H1 (cell line): ENCODE results near the gene IQCK. TPM values are rescaled to one million over a fixed set of nuclear protein-coding genes. Genes with fewer than 3 reads are reported as not detected.

Source experiments
- CTCF ChIA-PET: fragments of 300-600 bp; sonication (Branson Sonifier 250); formaldehyde crosslinking; loops from one replicate; lab custom pipeline; 2021; ENCODE audit not compliant: partially characterized antibody; lab: Charles Lee
- POLR2A ChIA-PET: fragments of 300-600 bp; sonication (Branson Sonifier 250); formaldehyde crosslinking; loops from one replicate; lab custom pipeline; 2021; ENCODE audit warnings: inconsistent platforms; ENCODE audit not compliant: partially characterized antibody; lab: Charles Lee
- DNase-seq, 2 experiments: peaks; one replicate each; pipeline versions ENCODE4 v3.0.0 to v3.0.0-alpha.2; 2010 to 2022; ENCODE audit warnings: low spot score in 2 of 2, low read depth in 1 of 2, mixed read lengths in 1 of 2
- FAIRE-seq: peaks from 2 replicates; lab custom pipeline; 2011; peaks lifted over from hg19 to GRCh38; lab: Jason Lieb, UNC
- H2AFZ ChIP-seq: 2 replicates; pipeline ENCODE4 v1.8.1; 2012; ENCODE audit warnings: low read length, inconsistent platforms
- H2AK5ac ChIP-seq: 2 replicates; pipeline ENCODE4 v1.6.1; 2013; ENCODE audit warnings: low read depth, low read length
- H2BK120ac ChIP-seq: replicated peaks from 2 replicates; pipeline ENCODE3; 2013; ENCODE audit warnings: low read depth, low read length, inconsistent platforms
- H2BK12ac ChIP-seq: 2 replicates; pipeline ENCODE4 v1.6.1; 2013; ENCODE audit warnings: low read depth, low read length
- H2BK15ac ChIP-seq: 2 replicates; pipeline ENCODE4 v1.6.1; 2013; ENCODE audit warnings: low read length
- H2BK20ac ChIP-seq: 2 replicates; pipeline ENCODE4 v1.6.1; 2013; ENCODE audit warnings: low read length
- H2BK5ac ChIP-seq: 2 replicates; pipeline ENCODE4 v1.6.1; 2013; ENCODE audit warnings: low read depth, low read length
- H3K14ac ChIP-seq: 2 replicates; pipeline ENCODE4 v1.6.1; 2013; ENCODE audit warnings: inconsistent platforms; ENCODE audit not compliant: insufficient read length
- H3K18ac ChIP-seq: 2 replicates; pipeline ENCODE4 v1.6.1; 2013; ENCODE audit warnings: low read length; ENCODE audit errors: extremely low read depth
- H3K23ac ChIP-seq: 2 replicates; pipeline ENCODE4 v1.6.1; 2013; ENCODE audit warnings: inconsistent platforms; ENCODE audit not compliant: insufficient read length
- H3K23me2 ChIP-seq: 2 replicates; pipeline ENCODE4 v1.6.1; 2013; ENCODE audit warnings: low read depth, low read length
- H3K27ac ChIP-seq: 2 replicates; pipeline ENCODE4 v1.6.1; 2011; ENCODE audit warnings: low read depth, low read length, inconsistent platforms
- H3K27me3 ChIP-seq, 4 experiments: replicated peaks in 1 of 4; 1 replicate in 1 of 4; 2 replicates in 3 of 4; pipeline versions ENCODE4 v1.6.1 to v1.8.1; 2011 to 2013; ENCODE audit warnings: low read length in 3 of 4, mild to moderate bottlenecking in 3 of 4, inconsistent platforms in 2 of 4, mixed read lengths in 2 of 4, moderate library complexity in 1 of 4; ENCODE audit not compliant: control insufficient read depth in 3 of 4, insufficient read depth in 3 of 4; ENCODE audit errors: extremely low read depth in 1 of 4
- H3K36me3 ChIP-seq, 4 experiments: 2 replicates each; pipeline versions ENCODE4 v1.6.1 to v1.8.1; 2011 to 2013; ENCODE audit warnings: mild to moderate bottlenecking in 4 of 4, low read length in 3 of 4, moderate library complexity in 2 of 4, control low read depth in 1 of 4, inconsistent platforms in 1 of 4; ENCODE audit not compliant: insufficient read depth in 4 of 4, control insufficient read depth in 2 of 4
- H3K4ac ChIP-seq: replicated peaks from 2 replicates; pipeline ENCODE3; 2013; ENCODE audit warnings: low read length, low read depth, mixed read lengths, inconsistent platforms; ENCODE audit not compliant: insufficient read length
- H3K4me1 ChIP-seq, 4 experiments: replicated peaks in 1 of 4; 1 replicate in 1 of 4; 2 replicates in 3 of 4; pipeline versions ENCODE4 v1.6.1 to v1.8.1; 2011 to 2013; ENCODE audit warnings: low read length in 3 of 4, inconsistent platforms in 2 of 4, mixed read lengths in 1 of 4; ENCODE audit not compliant: insufficient read depth in 4 of 4, control insufficient read depth in 3 of 4
- H3K4me2 ChIP-seq, 2 experiments: 2 replicates each; pipeline versions ENCODE4 v1.6.1 to v1.8.1; 2011 to 2013; ENCODE audit warnings: low read depth in 2 of 2, low read length in 2 of 2, control low read depth in 1 of 2, inconsistent platforms in 1 of 2, mild to moderate bottlenecking in 1 of 2; ENCODE audit not compliant: insufficient read depth in 1 of 2
- H3K4me3 ChIP-seq, 4 experiments: fragments of 200-600, 300-600 bp in 1 of 4; sonication (generic), shearing (Covaris generic), sonication (Bioruptor Twin) in 1 of 4; 2 replicates each; pipeline versions ENCODE4 v1.5.1 to v1.8.1; 2011 to 2016; ENCODE audit warnings: low read length in 4 of 4, low read depth in 3 of 4, control low read depth in 2 of 4, inconsistent platforms in 2 of 4, mild to moderate bottlenecking in 2 of 4, mixed read lengths in 1 of 4, moderate library complexity in 1 of 4; ENCODE audit not compliant: insufficient read depth in 2 of 4; ENCODE audit errors: extremely low read depth in 1 of 4
- H3K56ac ChIP-seq: replicated peaks from 2 replicates; pipeline ENCODE3; 2013; ENCODE audit warnings: low read depth, mild to moderate bottlenecking, mixed read lengths, low read length, inconsistent platforms; ENCODE audit not compliant: insufficient read length
- H3K79me1 ChIP-seq: 2 replicates; pipeline ENCODE4 v1.6.1; 2013; ENCODE audit warnings: low read depth, low read length, control low read depth
- H3K79me2 ChIP-seq, 2 experiments: 2 replicates each; pipeline versions ENCODE4 v1.6.1 to v1.8.1; 2012 to 2013; ENCODE audit warnings: low read length in 2 of 2, mild to moderate bottlenecking in 2 of 2, inconsistent platforms in 1 of 2; ENCODE audit not compliant: insufficient read depth in 2 of 2, control insufficient read depth in 1 of 2
- H3K9ac ChIP-seq, 4 experiments: replicated peaks in 1 of 4; 1 replicate in 1 of 4; 2 replicates in 3 of 4; pipeline versions ENCODE4 v1.6.1 to v1.8.1; 2011 to 2013; ENCODE audit warnings: low read depth in 3 of 4, low read length in 3 of 4, control low read depth in 2 of 4, mild to moderate bottlenecking in 2 of 4, moderate library complexity in 2 of 4, inconsistent platforms in 1 of 4; ENCODE audit errors: extremely low read depth in 1 of 4
- H3K9me3 ChIP-seq, 2 experiments: 2 replicates each; pipeline versions ENCODE4 v1.6.1 to v1.8.1; 2012 to 2013; ENCODE audit warnings: mild to moderate bottlenecking in 2 of 2, moderate library complexity in 2 of 2, control low read depth in 1 of 2, inconsistent platforms in 1 of 2, low read depth in 1 of 2, low read length in 1 of 2, mixed read lengths in 1 of 2; ENCODE audit not compliant: insufficient read depth in 2 of 2
- H4K20me1 ChIP-seq, 2 experiments: replicated peaks in 1 of 2; 2 replicates each; pipeline versions ENCODE3 to v1.8.1; 2011 to 2013; ENCODE audit warnings: inconsistent platforms in 2 of 2, low read length in 2 of 2, mild to moderate bottlenecking in 1 of 2; ENCODE audit not compliant: insufficient read depth in 2 of 2, control insufficient read depth in 1 of 2
- H4K5ac ChIP-seq: 2 replicates; pipeline ENCODE4 v1.6.1; 2013; ENCODE audit warnings: low read length, low read depth, mixed read lengths, inconsistent platforms; ENCODE audit not compliant: insufficient read length
- H4K8ac ChIP-seq: 2 replicates; pipeline ENCODE4 v1.8.0; 2013; ENCODE audit warnings: mild to moderate bottlenecking, moderate library complexity, low read length, inconsistent platforms; ENCODE audit not compliant: insufficient read depth; ENCODE audit errors: extremely low read depth
- H4K91ac ChIP-seq: replicated peaks from 2 replicates; pipeline ENCODE3; 2013; ENCODE audit warnings: low read length, mixed read lengths, inconsistent platforms; ENCODE audit not compliant: insufficient read length
- BRCA1 ChIP-seq: IDR thresholded peaks from 2 replicates; pipeline ENCODE4 v1.6.1; 2012; ENCODE audit warnings: low read depth, low read length, improper control_type of control experiment
- FOSL1 ChIP-seq: IDR thresholded peaks from 2 replicates; pipeline ENCODE4 v1.6.1; 2011; ENCODE audit warnings: mild to moderate bottlenecking, low read depth, low read length, moderate library complexity; ENCODE audit not compliant: insufficient read depth
- HDAC6 ChIP-seq: IDR thresholded peaks from one replicate; pipeline ENCODE4 v1.7.1; 2012; ENCODE audit warnings: low read depth, mild to moderate bottlenecking, inconsistent platforms, low read length, moderate library complexity
- KDM1A ChIP-seq: fragments of 200-600, 300-600 bp; sonication (generic); IDR thresholded peaks from 2 replicates; pipeline ENCODE4 v1.7.1; 2016; ENCODE audit warnings: mild to moderate bottlenecking, low read length, borderline replicate concordance
- POU5F1 ChIP-seq: IDR thresholded peaks from 2 replicates; pipeline ENCODE4 v1.6.1; 2011; ENCODE audit warnings: low read depth, mild to moderate bottlenecking, low read length, moderate library complexity
- RAD21 ChIP-seq, 2 experiments: IDR thresholded peaks in 1 of 2; conservative IDR thresholded peaks in 1 of 2; 2 replicates each; pipeline ENCODE4 v1.6.1; 2011; ENCODE audit warnings: low read depth in 2 of 2, low read length in 2 of 2, improper control_type of control experiment in 1 of 2, inconsistent platforms in 1 of 2, mild to moderate bottlenecking in 1 of 2, moderate library complexity in 1 of 2
- RXRA ChIP-seq: IDR thresholded peaks from 2 replicates; pipeline ENCODE4 v1.6.1; 2011; ENCODE audit warnings: low read depth, mild to moderate bottlenecking, low read length, moderate library complexity; ENCODE audit not compliant: insufficient read depth
- SUZ12 ChIP-seq: fragments of 200-600 bp; sonication (generic); IDR thresholded peaks from 2 replicates; pipeline ENCODE4 v1.6.1; 2012; ENCODE audit warnings: mild to moderate bottlenecking, inconsistent platforms, low read length, moderate library complexity, mixed read lengths
- WGBS, 2 experiments: shearing (Covaris generic) in 1 of 2; methylation state at CpG; one replicate each; pipeline versions ENCODE4 v1.1.6 to v1.1.7; 2013 to 2015; ENCODE audit warnings: low lambda C conversion rate in 2 of 2, mixed read lengths in 2 of 2, inconsistent platforms in 1 of 2, low coverage in 1 of 2, missing lambda C conversion rate in 1 of 2; ENCODE audit not compliant: insufficient replicate concordance in 2 of 2, insufficient coverage in 1 of 2, insufficient read length in 1 of 2; ENCODE audit errors: extremely low coverage in 1 of 2, missing lambda C conversion rate in 1 of 2; 5-methylcytosine and 5-hydroxymethylcytosine counted together
- polyA plus RNA-seq, 7 experiments: library from polyadenylated mRNA; depleted of rRNA in 3 of 7; stranded (reverse) in 5 of 7; unstranded in 2 of 7; fragments of >200 nt in 5 of 7; fragments of 200-250 nt in 2 of 7; gene quantifications; 1 replicate in 5 of 7; 2 replicates in 1 of 7; 4 replicates in 1 of 7; pipeline versions ENCODE4 v1.2.1 to v1.2.3, GENCODE V29; 2011 to 2013; ENCODE audit warnings: missing spikeins in 2 of 7, mixed read lengths in 2 of 7
- total RNA-seq: library from RNA; stranded (reverse); fragmentation: NEBNext Ultra II Directional; extraction: Animal tissue kit (Norgen Biotek cat#: 25700); gene quantifications from 2 replicates; pipeline ENCODE4 v1.2.1, GENCODE V29; 2021

IQCK gene
- total and polyA plus RNA-seq, 2 of the 8 experiments (the other 6 are each of a cell fraction or from before 2014, with no cell fraction given) = 6.2 to 9.3 TPM

- Histone ChIP-seq H2BK12ac (no peak overlapping the region), H4K8ac (no peak overlapping the region), H3K4me3 (no peak overlapping the region), H2BK15ac (no peak overlapping the region), H3K56ac (no peak overlapping the region), H3K27me3 (no peaks in the 10 kb centered on the region), H2BK120ac (no peak overlapping the region), H3K36me3 (peaks cover 4 to 26% (median 15%) of the 10 kb centered on the region in 4 experiments), H3K23ac (no peak overlapping the region), H2AFZ (no peak overlapping the region), H3K23me2 (no peaks in the 10 kb centered on the region), H3K14ac (no peak overlapping the region), H3K4me1 (no peaks in the 10 kb centered on the region), H3K4me2 (no peak overlapping the region), H3K27ac (no peak overlapping the region), H3K79me1 (no peaks in the 10 kb centered on the region), H3K18ac (no peak overlapping the region), H3K9ac (no peak overlapping the region), H3K9me3 (peaks cover 0 to 8% of the 10 kb centered on the region in 2 experiments; a peak in 2 of 4 replicates), H2AK5ac (no peak overlapping the region), H4K91ac (no peak overlapping the region), H4K5ac (no peak overlapping the region), H2BK20ac (no peak overlapping the region), H3K4ac (no peak overlapping the region), H2BK5ac (no peak overlapping the region), H4K20me1 (no peaks in the 10 kb centered on the region), H3K79me2 (no peaks in the 10 kb centered on the region)
- POLR2A ChIA-PET = interaction anchor here (1.3 kb wide), 1 partner anchor 11 kb away, joined by 3 read pairs; no protein-coding TSS in a partner anchor
- 99% methylated on average over 4 of the region's 4 CpGs; no CpG with 5 or more reads in 1 of the 2 experiments for WGBS, 2 experiments
- DNase-seq = no peak
- FAIRE-seq = no peak
- TF ChIP-seq HDAC6 (no peak), RAD21 (IDR thresholded peaks at IDR 0.05 in 1 of 2, conservative IDR thresholded peaks at IDR 0.05 in 1 of 2; ENCODE audit: low read depth in 2 of 2, low read length in 2 of 2) (no peak), POU5F1 (no peak), KDM1A (peak; percentile 84), FOSL1 (no peak), RXRA (no peak), SUZ12 (no peak), BRCA1 (no peak)
- CTCF ChIA-PET = interaction anchor here (0.6 to 1.2 kb wide), 4 partner anchors 82 to 201 kb away, joined by 3 read pairs; no protein-coding TSS in a partner anchor
These were observed 32.9 kb upstream of the IQCK start for GRCh38 chr16:19685176-19685575.
